Thyroid gland (tissue), 4 donors: ENCODE data around the gene GALM.

Source experiments
- POLR2A ChIP-seq, 2 donors: fragments of 450-650 bp; IDR thresholded peaks; one replicate each; pipeline ENCODE4 v1.6.1; 2017; ENCODE audit warnings: antibody characterized with exemption in 2 of 2, mild to moderate bottlenecking in 2 of 2, moderate library complexity in 1 of 2
- TF ChIP-seq, protein P1 (sequence below), 6 experiments: fragments of 200-600 bp in 3 of 6; fragments of 450-650 bp in 3 of 6; sonication (generic) in 3 of 6; IDR thresholded peaks; one replicate each; pipeline ENCODE4 v1.5.1; 2016 to 2019; ENCODE audit warnings: antibody characterized with exemption in 6 of 6, mild to moderate bottlenecking in 2 of 6, inconsistent platforms in 1 of 6, moderate library complexity in 1 of 6

- TF ChIP-seq, protein P1, sequence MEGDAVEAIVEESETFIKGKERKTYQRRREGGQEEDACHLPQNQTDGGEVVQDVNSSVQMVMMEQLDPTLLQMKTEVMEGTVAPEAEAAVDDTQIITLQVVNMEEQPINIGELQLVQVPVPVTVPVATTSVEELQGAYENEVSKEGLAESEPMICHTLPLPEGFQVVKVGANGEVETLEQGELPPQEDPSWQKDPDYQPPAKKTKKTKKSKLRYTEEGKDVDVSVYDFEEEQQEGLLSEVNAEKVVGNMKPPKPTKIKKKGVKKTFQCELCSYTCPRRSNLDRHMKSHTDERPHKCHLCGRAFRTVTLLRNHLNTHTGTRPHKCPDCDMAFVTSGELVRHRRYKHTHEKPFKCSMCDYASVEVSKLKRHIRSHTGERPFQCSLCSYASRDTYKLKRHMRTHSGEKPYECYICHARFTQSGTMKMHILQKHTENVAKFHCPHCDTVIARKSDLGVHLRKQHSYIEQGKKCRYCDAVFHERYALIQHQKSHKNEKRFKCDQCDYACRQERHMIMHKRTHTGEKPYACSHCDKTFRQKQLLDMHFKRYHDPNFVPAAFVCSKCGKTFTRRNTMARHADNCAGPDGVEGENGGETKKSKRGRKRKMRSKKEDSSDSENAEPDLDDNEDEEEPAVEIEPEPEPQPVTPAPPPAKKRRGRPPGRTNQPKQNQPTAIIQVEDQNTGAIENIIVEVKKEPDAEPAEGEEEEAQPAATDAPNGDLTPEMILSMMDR (IDR thresholded peaks at IDR 0.05): no peak
- no peak for TF ChIP-seq POLR2A (IDR thresholded peaks at IDR 0.05)
These were observed 30.8 kb upstream of the GALM start for GRCh38 chr2:38635139-38635538.
